ENCODE measurements around the gene EIF3K. TPM values are rescaled to one million over a fixed set of nuclear protein-coding genes. Genes with fewer than 3 reads are reported as not detected.

EIF3K gene
- total and polyA plus RNA-seq, 2 of the 13 experiments (the other 11 are each of a cell fraction or from before 2014, with no cell fraction given), result 179 to 258 TPM

DNA sequence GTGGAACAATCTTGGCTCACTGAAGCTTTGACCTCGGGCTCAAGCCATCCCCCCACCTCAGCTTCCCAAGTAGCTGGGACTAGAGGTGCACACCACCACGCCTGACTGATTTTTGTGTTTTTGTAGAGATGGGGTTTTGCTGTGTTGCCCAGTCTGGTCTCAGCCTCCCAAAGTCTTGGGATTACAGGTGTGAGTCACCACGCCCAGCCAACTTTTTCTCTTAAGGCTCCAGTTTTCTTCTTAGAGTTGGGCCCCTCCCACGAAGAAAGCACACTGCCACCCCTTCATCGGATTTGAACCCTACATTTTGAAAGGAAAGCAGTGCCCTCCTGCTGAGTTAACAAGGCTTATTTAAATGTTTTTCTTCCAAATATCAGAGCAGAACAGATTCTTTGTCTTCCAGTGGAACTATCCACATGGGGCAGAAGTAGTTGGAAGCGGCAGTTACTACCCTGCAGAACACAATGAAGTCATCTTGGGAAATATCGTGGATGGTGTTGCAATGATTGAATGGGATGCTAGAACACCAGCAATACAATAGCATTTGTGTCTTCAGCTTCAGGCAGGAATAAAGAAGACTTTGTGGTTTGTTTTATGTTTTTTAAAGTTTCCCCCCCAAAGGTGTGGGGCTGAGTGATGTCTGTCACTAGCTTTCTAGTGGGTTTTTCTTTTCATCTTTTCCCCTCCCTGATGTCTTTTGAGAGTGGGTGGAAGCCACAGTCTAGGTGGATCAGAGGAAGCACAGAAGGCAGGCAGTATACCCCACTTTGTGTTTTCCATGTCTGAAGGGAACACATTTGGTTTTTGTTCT lies 37.4 kb downstream of the EIF3K start (continued):
- TF ChIP-seq, protein P1, sequence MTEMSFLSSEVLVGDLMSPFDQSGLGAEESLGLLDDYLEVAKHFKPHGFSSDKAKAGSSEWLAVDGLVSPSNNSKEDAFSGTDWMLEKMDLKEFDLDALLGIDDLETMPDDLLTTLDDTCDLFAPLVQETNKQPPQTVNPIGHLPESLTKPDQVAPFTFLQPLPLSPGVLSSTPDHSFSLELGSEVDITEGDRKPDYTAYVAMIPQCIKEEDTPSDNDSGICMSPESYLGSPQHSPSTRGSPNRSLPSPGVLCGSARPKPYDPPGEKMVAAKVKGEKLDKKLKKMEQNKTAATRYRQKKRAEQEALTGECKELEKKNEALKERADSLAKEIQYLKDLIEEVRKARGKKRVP (CRISPR knock-in tag; IDR thresholded peaks at IDR 0.05), result peak in 1 of 2 experiments; percentile 48; a peak in 1 of 4 replicates
- TF ChIP-seq BCL6 (CRISPR knock-in tag; IDR thresholded peaks at IDR 0.05) (peak; percentile 74), TBX2 (CRISPR knock-in tag; IDR thresholded peaks at IDR 0.05; ENCODE audit: borderline replicate concordance) (no peak), HDAC1 (CRISPR knock-in tag; IDR thresholded peaks at IDR 0.05) (peak; percentile 44; the same call in 1 of the 2 replicates), FOXP1 (IDR thresholded peaks at IDR 0.05) (no peak), FOXP1 (CRISPR knock-in tag; IDR thresholded peaks at IDR 0.05) (no peak; the same call in 1 of the 2 replicates), ZSCAN12 (CRISPR knock-in tag; IDR thresholded peaks at IDR 0.05) (no peak), HDAC2 (CRISPR knock-in tag; IDR thresholded peaks at IDR 0.05) (0 out of 2 replicates have a peak, but pooled peaks have one; percentile 24), ADNP (CRISPR knock-in tag; IDR thresholded peaks at IDR 0.05) (no peak), TP53 (CRISPR knock-in tag; conservative IDR thresholded peaks at IDR 0.05) (no peak), ZNF737 (CRISPR knock-in tag; IDR thresholded peaks at IDR 0.05; ENCODE audit: borderline replicate concordance) (no peak), ZSCAN25 (CRISPR knock-in tag; IDR thresholded peaks at IDR 0.05) (no peak), TOE1 (CRISPR knock-in tag; IDR thresholded peaks at IDR 0.05) (no peak), ZNF678 (CRISPR knock-in tag; IDR thresholded peaks at IDR 0.05) (no peak), ZNF292 (CRISPR knock-in tag; IDR thresholded peaks at IDR 0.05; ENCODE audit: borderline replicate concordance, low read depth) (no peak), GTF2F1 (IDR thresholded peaks at IDR 0.05; ENCODE audit: low read length) (no peak), PAF1 (CRISPR knock-in tag; IDR thresholded peaks at IDR 0.05) (no peak), NAIF1 (CRISPR knock-in tag; IDR thresholded peaks at IDR 0.05; ENCODE audit: borderline replicate concordance) (no peak), ZNF891 (CRISPR knock-in tag; IDR thresholded peaks at IDR 0.05) (no peak), SOX6 (IDR thresholded peaks at IDR 0.05) (no peak), SOX6 (CRISPR knock-in tag; IDR thresholded peaks at IDR 0.05) (peak; percentile 91), RXRA (CRISPR knock-in tag; IDR thresholded peaks at IDR 0.05) (no peak), CREB1 (IDR thresholded peaks at IDR 0.05) (no peak), CREB1 (CRISPR knock-in tag; IDR thresholded peaks at IDR 0.05) (peak; percentile 31; the same call in 1 of the 2 replicates), BHLHE40 (IDR thresholded peaks at IDR 0.05; ENCODE audit: low read length) (no peak)
- TF ChIP-seq, protein P2, sequence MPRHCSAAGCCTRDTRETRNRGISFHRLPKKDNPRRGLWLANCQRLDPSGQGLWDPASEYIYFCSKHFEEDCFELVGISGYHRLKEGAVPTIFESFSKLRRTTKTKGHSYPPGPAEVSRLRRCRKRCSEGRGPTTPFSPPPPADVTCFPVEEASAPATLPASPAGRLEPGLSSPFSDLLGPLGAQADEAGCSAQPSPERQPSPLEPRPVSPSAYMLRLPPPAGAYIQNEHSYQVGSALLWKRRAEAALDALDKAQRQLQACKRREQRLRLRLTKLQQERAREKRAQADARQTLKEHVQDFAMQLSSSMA (CRISPR knock-in tag; IDR thresholded peaks at IDR 0.05), result no peak
- TF ChIP-seq, protein P3, sequence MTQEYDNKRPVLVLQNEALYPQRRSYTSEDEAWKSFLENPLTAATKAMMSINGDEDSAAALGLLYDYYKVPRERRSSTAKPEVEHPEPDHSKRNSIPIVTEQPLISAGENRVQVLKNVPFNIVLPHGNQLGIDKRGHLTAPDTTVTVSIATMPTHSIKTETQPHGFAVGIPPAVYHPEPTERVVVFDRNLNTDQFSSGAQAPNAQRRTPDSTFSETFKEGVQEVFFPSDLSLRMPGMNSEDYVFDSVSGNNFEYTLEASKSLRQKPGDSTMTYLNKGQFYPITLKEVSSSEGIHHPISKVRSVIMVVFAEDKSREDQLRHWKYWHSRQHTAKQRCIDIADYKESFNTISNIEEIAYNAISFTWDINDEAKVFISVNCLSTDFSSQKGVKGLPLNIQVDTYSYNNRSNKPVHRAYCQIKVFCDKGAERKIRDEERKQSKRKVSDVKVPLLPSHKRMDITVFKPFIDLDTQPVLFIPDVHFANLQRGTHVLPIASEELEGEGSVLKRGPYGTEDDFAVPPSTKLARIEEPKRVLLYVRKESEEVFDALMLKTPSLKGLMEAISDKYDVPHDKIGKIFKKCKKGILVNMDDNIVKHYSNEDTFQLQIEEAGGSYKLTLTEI (CRISPR knock-in tag; conservative IDR thresholded peaks at IDR 0.05), result no peak
- TF ChIP-seq, protein P4, sequence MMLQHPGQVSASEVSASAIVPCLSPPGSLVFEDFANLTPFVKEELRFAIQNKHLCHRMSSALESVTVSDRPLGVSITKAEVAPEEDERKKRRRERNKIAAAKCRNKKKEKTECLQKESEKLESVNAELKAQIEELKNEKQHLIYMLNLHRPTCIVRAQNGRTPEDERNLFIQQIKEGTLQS (CRISPR knock-in tag; IDR thresholded peaks at IDR 0.05), result 0 out of 2 replicates have a peak, but pooled peaks have one; percentile 27
- TF ChIP-seq, protein P5, sequence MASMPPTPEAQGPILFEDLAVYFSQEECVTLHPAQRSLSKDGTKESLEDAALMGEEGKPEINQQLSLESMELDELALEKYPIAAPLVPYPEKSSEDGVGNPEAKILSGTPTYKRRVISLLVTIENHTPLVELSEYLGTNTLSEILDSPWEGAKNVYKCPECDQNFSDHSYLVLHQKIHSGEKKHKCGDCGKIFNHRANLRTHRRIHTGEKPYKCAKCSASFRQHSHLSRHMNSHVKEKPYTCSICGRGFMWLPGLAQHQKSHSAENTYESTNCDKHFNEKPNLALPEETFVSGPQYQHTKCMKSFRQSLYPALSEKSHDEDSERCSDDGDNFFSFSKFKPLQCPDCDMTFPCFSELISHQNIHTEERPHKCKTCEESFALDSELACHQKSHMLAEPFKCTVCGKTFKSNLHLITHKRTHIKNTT (CRISPR knock-in tag; IDR thresholded peaks at IDR 0.05), result no peak

All from HepG2 (cell line).